Breast epithelium (tissue), 3 donors: Measurements from ENCODE around the gene GTPBP6.

Experiments used
- CTCF ChIP-seq, 3 donors: fragments of 450-650 bp; IDR thresholded peaks; one replicate each; pipeline ENCODE4 v1.5.1; 2016 to 2017; ENCODE audit warnings: antibody characterized with exemption in 3 of 3, mild to moderate bottlenecking in 3 of 3, moderate library complexity in 3 of 3
- POLR2A ChIP-seq: fragments of 450-650 bp; IDR thresholded peaks from one replicate; pipeline ENCODE4 v1.6.1; 2016; ENCODE audit warnings: antibody characterized with exemption, mild to moderate bottlenecking, moderate library complexity

DNA sequence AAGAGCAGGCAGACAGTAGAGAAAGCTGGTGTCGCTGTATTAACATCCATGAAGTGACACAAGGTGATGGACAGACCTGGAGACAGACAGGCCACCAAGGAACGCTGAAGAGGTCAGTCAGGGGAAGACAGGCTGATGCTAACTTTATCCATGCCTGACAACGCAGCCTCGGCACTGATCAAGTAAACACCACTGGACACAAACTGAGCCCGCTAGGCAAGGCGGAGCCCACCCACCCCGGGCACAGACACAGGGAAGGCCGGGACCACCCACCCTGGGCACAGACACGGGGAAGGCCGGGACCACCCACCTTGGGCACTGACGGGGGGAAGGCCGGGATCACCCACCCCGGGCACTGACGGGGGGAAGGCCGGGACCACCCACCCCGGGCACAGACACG, 49.3 kb upstream of the GTPBP6 start:
- TF ChIP-seq POLR2A (no peak), CTCF (IDR thresholded peaks at IDR 0.05) (no peak)
